Thoracic aorta (tissue), 2 donors: ENCODE results near the gene DIP2C. TPM values are rescaled to one million over a fixed set of nuclear protein-coding genes. Genes with fewer than 3 reads are reported as not detected.
"Not testable (repeated sequence)": the region's sequence is repeated elsewhere in the genome, so short reads cannot be mapped to it uniquely, and the experiment has no call there.

Experiments
- ATAC-seq: fragments of 150-250 bp; one replicate; pipeline ENCODE4 v1.8.0; 2017; ENCODE audit warnings: low read depth; ENCODE audit not compliant: insufficient number of reproducible peaks, low FRiP score
- DNase-seq: peaks from one replicate; pipeline ENCODE4 v3.0.0-alpha.2; 2020; ENCODE audit warnings: low spot score
- H3K27ac ChIP-seq, 2 donors: fragments of 200-600 bp; sonication (generic); 1 replicate in 1 of 2; 2 replicates in 1 of 2; pipeline ENCODE4 v1.5.1; 2016; ENCODE audit warnings: mild to moderate bottlenecking in 2 of 2, moderate library complexity in 2 of 2
- H3K27me3 ChIP-seq: fragments of 200-600 bp; sonication (generic); replicated peaks from 2 replicates; pipeline ENCODE4 v1.6.0; 2016; ENCODE audit warnings: mild to moderate bottlenecking; ENCODE audit not compliant: insufficient read depth
- H3K36me3 ChIP-seq: fragments of 200-600 bp; sonication (generic); one replicate; pipeline ENCODE4 v1.5.1; 2016
- H3K4me1 ChIP-seq, 2 donors: fragments of 200-600 bp; sonication (generic); 1 replicate in 1 of 2; 2 replicates in 1 of 2; pipeline versions ENCODE4 v1.5.1 to v1.6.0; 2016; ENCODE audit warnings: low read depth in 2 of 2, mild to moderate bottlenecking in 1 of 2; ENCODE audit not compliant: control insufficient read depth in 1 of 2
- H3K4me3 ChIP-seq: fragments of 200-600 bp; sonication (generic); 2 replicates; pipeline ENCODE4 v1.5.1; 2016; ENCODE audit warnings: mild to moderate bottlenecking
- H3K9me3 ChIP-seq: fragments of 200-600 bp; sonication (generic); 2 replicates; pipeline ENCODE4 v1.5.1; 2016
- CTCF ChIP-seq: fragments of 200-600 bp; sonication (generic); IDR thresholded peaks from one replicate; pipeline ENCODE4 v1.5.1; 2019; ENCODE audit warnings: antibody characterized with exemption
- total RNA-seq, 2 donors: library from RNA; depleted of rRNA; stranded (reverse); fragments of >200 nt; gene quantifications; one replicate each; pipeline versions ENCODE4 v1.1.0 to v1.2.3, GENCODE V29; 2016

Gene DIP2C
- total RNA-seq, 2 donors from 2014 or later = 36.8 to 44.0 TPM

- TF ChIP-seq CTCF = no peak
- Histone ChIP-seq H3K9me3 (no peaks in the 10 kb centered on the region), H3K27ac (no peak overlapping the region), H3K4me1 (peaks cover 7 to 35% of the 10 kb centered on the region in 2 donors), H3K4me3 (no peak overlapping the region), H3K36me3 (no peaks in the 10 kb centered on the region), H3K27me3 (no peaks in the 10 kb centered on the region)
- DNase-seq (no peak), ATAC-seq (no peak)
Observed at GRCh38 chr10:680745-681144, 8.7 kb downstream of the DIP2C start.

- no peak for DNase-seq
- Histone ChIP-seq H3K36me3 (no peaks in the 10 kb centered on the region), H3K27me3 (no peaks in the 10 kb centered on the region), H3K4me3 (no peak overlapping the region), H3K27ac (no peak overlapping the region), H3K4me1 (peaks cover 7 to 35% of the 10 kb centered on the region in 2 donors), H3K9me3 (no peaks in the 10 kb centered on the region)
- TF ChIP-seq CTCF = no peak
- ATAC-seq = no peak
Observed at GRCh38 chr10:680146-680545, 9.3 kb downstream of the DIP2C start.

- no peak for DNase-seq
Observed at GRCh38 chr10:679556-679955, 9.9 kb downstream of the DIP2C start.

GRCh38 chr10:678662-679005 lies 10.8 kb downstream of the DIP2C start:
- H3K36me3 ChIP-seq, DNase-seq, H3K9me3 ChIP-seq, ATAC-seq, H3K27me3 ChIP-seq, H3K27ac ChIP-seq, H3K4me3 ChIP-seq: not testable (repeated sequence)
- peaks cover 0 to 26% of the 10 kb centered on the region in 2 donors for H3K4me1 ChIP-seq

More at GRCh38 chr10:679556-679955, 9.9 kb downstream of the DIP2C start:
- no peaks in the 10 kb centered on the region for H3K27me3 ChIP-seq
- no peak overlapping the region for H3K27ac ChIP-seq
- no peak overlapping the region for H3K4me3 ChIP-seq
- peaks cover 5 to 33% of the 10 kb centered on the region in 2 donors for H3K4me1 ChIP-seq
- H3K9me3 ChIP-seq = no peaks in the 10 kb centered on the region
- H3K36me3 ChIP-seq = no peaks in the 10 kb centered on the region
- ATAC-seq = no peak
- no peak for TF ChIP-seq CTCF

- Histone ChIP-seq H3K27ac (no peak overlapping the region), H3K27me3 (no peaks in the 10 kb centered on the region), H3K4me3 (no peak overlapping the region), H3K4me1 (peaks cover 0 to 21% of the 10 kb centered on the region in 2 donors), H3K9me3 (no peaks in the 10 kb centered on the region), H3K36me3 (no peaks in the 10 kb centered on the region)
- ATAC-seq (no peak), DNase-seq (no peak)
- TF ChIP-seq CTCF = no peak
Observed at GRCh38 chr10:677750-678661, 11.5 kb downstream of the DIP2C start.
